CD1c-positive myeloid dendritic cell (primary cell): ENCODE data around the gene MAST3.

Experiments used
- DNase-seq: peaks from one replicate; pipeline ENCODE4 v3.0.0-alpha.2; 2016; ENCODE audit errors: extremely low spot score

MAST3 gene

GRCh38 chr19:18112989-18113478 is 15.5 kb downstream of the MAST3 start:
- DNase-seq = peak; percentile 87

GRCh38 chr19:18113827-18114226 is 16.2 kb downstream of the MAST3 start:
- no peak for DNase-seq

DNA sequence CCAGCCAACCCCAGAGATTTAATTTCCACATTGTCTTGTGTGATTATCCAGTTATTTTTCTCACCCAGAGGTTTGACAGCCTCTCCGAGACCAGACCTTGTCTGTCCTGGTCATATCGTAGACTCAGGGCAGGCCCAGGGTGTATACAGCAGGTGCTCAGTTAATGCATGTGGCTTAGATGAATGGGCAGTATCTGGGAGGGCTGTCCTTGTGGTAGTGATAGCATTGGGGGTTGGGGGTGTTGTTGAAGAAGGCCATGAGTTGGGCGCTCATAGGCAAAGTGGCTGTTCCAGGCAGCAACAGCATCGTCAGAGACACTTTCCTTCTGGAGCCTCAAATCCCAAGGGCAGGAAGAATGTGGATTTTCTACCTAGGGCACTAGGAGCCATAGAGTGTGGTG is 16.9 kb downstream of the MAST3 start:
- no peak for DNase-seq

- DNase-seq = no peak
These were observed 19.8 kb downstream of the MAST3 start for GRCh38 chr19:18117364-18117691.

- DNase-seq = peak; percentile 97
These were observed 20.3 kb downstream of the MAST3 start for GRCh38 chr19:18117692-18118378.

- no peak for DNase-seq
These were observed 20.9 kb downstream of the MAST3 start for GRCh38 chr19:18118420-18119012.

GRCh38 chr19:18119013-18119716 is 21.6 kb downstream of the MAST3 start:
- peak; percentile 23 for DNase-seq

DNA sequence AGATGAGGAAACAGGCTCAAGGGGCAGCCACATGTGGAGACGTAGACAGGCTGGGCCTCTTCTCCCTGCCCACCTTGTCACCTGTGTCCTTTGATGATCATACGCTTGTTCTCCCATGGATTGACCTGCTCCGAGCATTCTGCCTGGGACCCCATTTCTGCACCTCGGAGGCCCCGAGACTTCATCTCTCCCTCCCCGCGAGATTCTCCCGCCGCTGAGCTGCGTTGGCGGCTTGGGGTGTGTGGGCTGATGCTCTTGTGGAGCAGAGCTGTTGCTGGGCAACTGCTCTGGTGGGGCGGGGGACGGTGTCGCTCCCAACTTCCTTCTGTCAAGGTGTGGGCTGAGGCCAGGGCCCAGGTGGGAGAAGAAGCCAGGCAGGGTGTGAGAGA is 22.1 kb downstream of the MAST3 start:
- DNase-seq = no peak

DNA sequence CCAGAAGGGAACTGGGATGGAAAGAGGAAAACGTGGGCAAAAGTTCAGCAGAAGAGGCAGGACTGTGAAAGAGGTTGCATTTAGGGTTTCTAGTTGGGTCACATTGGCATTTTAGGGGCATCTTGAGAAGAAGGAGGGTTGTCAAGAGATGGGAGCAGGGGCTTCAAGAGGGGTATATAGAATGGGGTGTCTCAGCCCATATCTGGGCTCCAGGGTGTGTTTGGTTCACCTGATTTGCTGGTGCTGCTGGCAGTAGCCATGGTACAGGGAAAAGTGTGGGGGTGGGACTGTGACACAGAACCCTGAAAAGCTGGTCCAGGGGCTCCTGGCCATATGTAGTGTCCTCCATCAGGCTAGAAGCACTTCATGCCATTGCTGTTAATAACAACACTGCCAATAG is 22.5 kb downstream of the MAST3 start:
- DNase-seq = no peak

DNA sequence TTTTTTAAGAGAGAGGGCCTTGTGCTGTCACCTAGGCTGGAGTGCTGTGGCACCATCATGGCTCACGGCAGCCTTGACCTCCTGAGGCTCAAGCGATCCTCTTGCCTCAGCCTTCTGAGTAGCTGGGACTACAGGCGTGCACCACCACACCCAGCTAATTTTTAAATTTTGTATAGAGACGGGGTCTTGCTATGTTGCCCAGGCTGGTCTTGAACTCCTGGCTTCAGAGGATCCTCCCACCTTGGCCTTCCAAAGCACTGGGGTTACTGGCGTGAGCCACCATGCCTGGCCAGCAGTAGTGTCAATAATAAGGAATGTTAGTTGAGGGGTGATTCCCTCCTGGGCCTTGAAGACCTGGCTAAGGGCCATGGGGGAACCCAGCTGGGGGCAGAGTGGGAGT is 23.6 kb downstream of the MAST3 start:
- no peak for DNase-seq

DNA sequence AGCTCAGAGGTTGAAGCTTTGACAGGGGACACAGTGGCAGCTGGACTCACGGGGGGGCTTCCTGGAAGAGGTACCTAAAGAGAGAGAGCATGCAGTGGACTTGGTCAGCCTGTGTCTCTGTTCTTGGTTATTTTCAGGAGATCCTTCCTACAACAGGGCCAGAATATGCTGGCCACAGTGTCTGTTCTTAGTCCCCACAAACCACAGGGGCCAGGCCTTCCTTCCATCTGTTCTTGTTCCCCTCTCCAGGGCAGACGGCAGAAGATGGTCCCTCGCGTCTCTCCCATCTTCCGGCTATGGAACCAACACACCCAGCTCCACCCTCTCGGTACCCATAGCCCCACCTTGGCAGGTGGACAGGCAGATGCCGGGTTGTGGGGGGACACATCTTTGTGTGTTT is 24.8 kb downstream of the MAST3 start:
- DNase-seq = no peak

DNA sequence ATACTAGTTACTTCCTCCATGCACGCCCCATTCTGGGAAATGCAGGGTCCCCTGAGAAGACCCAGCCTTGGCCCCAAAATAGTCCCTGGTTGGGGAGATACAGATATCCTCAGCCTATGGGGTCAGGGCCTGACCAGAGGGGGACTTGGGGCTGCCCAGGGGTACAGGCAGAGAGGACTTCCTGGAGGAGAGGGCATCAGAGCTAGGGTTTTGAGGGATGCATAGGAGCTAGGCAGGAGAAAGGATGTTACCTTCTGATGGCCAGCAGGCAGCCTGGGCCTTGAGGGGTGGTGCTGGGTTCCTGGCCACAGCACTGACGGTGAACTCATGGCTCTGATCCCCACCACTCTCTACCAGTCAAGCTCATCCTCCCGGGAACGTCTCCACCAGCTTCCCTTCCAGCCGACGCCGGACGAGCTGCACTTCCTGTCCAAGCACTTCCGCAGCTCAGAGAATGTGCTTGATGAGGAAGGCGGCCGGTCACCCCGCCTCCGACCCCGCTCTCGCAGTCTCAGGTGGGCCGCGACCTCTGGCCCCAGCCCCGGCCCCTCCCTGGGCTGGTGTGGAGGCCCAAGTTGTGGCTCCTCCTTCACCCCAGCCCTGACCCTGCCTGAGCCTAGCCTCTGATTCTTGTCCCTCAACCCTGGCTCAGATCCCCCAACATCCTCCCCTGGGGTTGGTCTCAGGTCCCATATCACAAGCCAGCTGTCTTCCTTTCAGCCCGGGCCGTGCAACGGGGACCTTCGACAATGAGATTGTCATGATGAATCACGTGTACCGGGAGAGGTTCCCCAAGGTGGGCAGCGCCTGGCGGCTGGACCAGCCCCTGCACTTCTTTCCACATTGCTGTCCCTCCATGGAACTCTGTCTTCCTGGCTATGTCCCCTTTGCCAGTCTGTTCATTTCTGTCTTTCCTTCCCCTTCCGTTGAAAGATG is 25.6 kb downstream of the MAST3 start:
- no peak for DNase-seq

DNA sequence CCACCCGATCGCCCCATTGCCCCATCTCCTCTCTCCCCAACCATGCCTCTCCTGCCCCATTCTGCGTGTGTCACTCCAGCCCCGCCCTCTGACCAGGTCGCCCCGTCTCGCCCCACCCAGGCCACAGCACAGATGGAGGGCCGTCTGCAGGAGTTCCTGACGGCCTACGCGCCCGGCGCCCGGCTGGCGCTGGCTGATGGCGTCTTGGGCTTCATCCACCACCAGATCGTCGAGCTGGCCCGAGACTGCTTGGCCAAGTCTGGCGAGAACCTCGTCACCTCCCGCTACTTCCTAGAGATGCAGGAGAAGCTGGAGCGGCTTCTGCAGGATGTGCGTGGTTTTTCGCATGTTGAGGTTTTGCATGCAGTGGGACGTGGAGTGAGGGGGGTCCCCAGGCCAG is 26.2 kb downstream of the MAST3 start:
- DNase-seq = no peak

- peak; percentile 55 for DNase-seq
These were observed 28.5 kb downstream of the MAST3 start for GRCh38 chr19:18126097-18126496.

DNA sequence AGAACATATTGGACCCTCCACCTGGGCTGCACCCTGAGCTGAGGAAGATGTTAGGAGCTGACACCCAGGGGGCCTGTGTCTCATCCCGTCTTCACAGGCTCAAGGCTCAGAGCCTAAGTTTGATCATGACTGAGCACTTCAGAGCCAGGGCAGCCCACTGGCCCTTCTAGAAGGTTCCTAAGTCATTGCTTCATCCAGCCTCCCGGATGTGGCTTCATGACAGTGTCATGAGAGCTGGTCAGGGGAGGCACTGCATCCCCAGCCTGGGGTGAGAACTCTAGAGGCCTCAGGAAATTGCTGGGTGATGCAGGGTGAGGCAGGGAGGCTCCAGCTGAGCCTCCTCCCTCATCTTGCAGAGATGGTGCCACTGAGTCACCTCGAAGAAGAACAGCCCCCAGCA is 30.5 kb downstream of the MAST3 start:
- DNase-seq = no peak

- DNase-seq = no peak
These were observed 31.2 kb downstream of the MAST3 start for GRCh38 chr19:18128805-18129204.

GRCh38 chr19:18130523-18131242 is 33.1 kb downstream of the MAST3 start:
- no peak for DNase-seq

- DNase-seq = no peak
These were observed 34.4 kb downstream of the MAST3 start for GRCh38 chr19:18131841-18132596.

- DNase-seq = no peak
These were observed 38.4 kb downstream of the MAST3 start for GRCh38 chr19:18135712-18136584.

DNA sequence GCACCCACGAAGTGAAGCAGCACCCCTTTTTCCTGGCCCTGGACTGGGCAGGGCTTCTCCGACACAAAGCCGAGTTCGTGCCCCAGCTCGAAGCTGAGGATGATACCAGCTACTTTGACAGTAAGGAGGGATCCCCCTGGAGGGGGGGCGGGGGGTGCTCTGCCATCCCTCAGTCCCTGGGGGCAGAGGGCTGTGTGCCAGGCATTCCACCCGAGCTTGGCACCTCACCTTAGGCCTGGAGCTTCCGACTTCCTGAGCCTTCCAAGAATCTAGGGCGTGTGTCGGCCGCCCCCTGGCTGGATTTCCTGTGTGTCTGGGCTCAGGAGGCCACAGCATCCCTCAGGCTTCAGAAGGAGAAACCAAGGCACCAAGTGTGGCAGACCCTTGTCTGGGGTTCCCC is 39.7 kb downstream of the MAST3 start:
- no peak for DNase-seq
